CD4-positive, alpha-beta T cell (primary cell): ENCODE measurements around the gene ADCYAP1R1. TPM values are rescaled to one million over a fixed set of nuclear protein-coding genes. Genes with fewer than 3 reads are reported as not detected.

Experiments
- ATAC-seq: fragments of 200-7000 bp; cut with Tn5 transposase; one replicate; pipeline ENCODE4 v1.10.0; 2022; ENCODE audit warnings: mild to moderate bottlenecking; ENCODE audit not compliant: poor library complexity
- CTCF ChIA-PET: fragments of 350-600 bp; sonication (Branson Sonifier 250); formaldehyde crosslinking; loops from one replicate; lab custom pipeline; 2021; ENCODE audit warnings: antibody characterized with exemption, inconsistent platforms; lab: Charles Lee
- POLR2A ChIA-PET: fragments of 350-600 bp; sonication (Branson Sonifier 250); formaldehyde crosslinking; loops from one replicate; lab custom pipeline; 2021; ENCODE audit warnings: antibody characterized with exemption, inconsistent platforms; lab: Charles Lee
- DNase-seq, 14 experiments: peaks; one replicate each; pipeline ENCODE4 v3.0.0-alpha.2; 2013 to 2020; ENCODE audit warnings: mixed read lengths in 2 of 14
- H3K27ac ChIP-seq, 2 donors: one replicate each; pipeline versions ENCODE4 v1.5.1 to v1.7.0; 2013; ENCODE audit warnings: low read length in 2 of 2, low read depth in 1 of 2, mild to moderate bottlenecking in 1 of 2
- H3K27me3 ChIP-seq, 2 experiments: 1 replicate in 1 of 2; 2 replicates in 1 of 2; pipeline versions ENCODE4 v1.6.1 to v1.7.0; 2013; ENCODE audit warnings: low read length in 2 of 2, control low read depth in 1 of 2, mild to moderate bottlenecking in 1 of 2, moderate library complexity in 1 of 2; ENCODE audit not compliant: insufficient read depth in 2 of 2, control insufficient read depth in 1 of 2
- H3K36me3 ChIP-seq: one replicate; pipeline ENCODE4 v1.6.1; 2013; ENCODE audit warnings: low read length, control low read depth; ENCODE audit not compliant: insufficient read depth
- H3K4me1 ChIP-seq: one replicate; pipeline ENCODE4 v1.6.1; 2013; ENCODE audit warnings: low read length, control low read depth; ENCODE audit not compliant: insufficient read depth
- H3K4me3 ChIP-seq: one replicate; pipeline ENCODE4 v1.5.1; 2013; ENCODE audit warnings: mild to moderate bottlenecking, low read length, moderate library complexity
- H3K9me3 ChIP-seq, 2 experiments: 1 replicate in 1 of 2; 2 replicates in 1 of 2; pipeline versions ENCODE4 v1.6.1 to v1.7.0; 2013; ENCODE audit warnings: low read length in 2 of 2, mild to moderate bottlenecking in 2 of 2, control low read depth in 1 of 2, moderate library complexity in 1 of 2; ENCODE audit not compliant: control insufficient read depth in 1 of 2, insufficient read depth in 1 of 2
- H3K27ac Mint-ChIP-seq: one replicate; pipeline ENCODE4 v1.8.0; 2020; ENCODE audit warnings: mixed read lengths
- H3K27me3 Mint-ChIP-seq: one replicate; pipeline ENCODE4 v1.8.0; 2021; ENCODE audit warnings: mixed read lengths
- H3K36me3 Mint-ChIP-seq: one replicate; pipeline ENCODE4 v1.8.0; 2021; ENCODE audit warnings: low read depth, mixed read lengths
- H3K4me1 Mint-ChIP-seq: one replicate; pipeline ENCODE4 v1.8.0; 2021; ENCODE audit warnings: low read depth, mixed read lengths
- H3K4me3 Mint-ChIP-seq: one replicate; pipeline ENCODE4 v1.8.0; 2020; ENCODE audit warnings: mild to moderate bottlenecking, mixed read lengths
- H3K9me3 Mint-ChIP-seq: one replicate; pipeline ENCODE4 v1.8.0; 2020; ENCODE audit warnings: mixed read lengths
- CTCF ChIP-seq: fragments of 200-600 bp; IDR thresholded peaks from one replicate; pipeline ENCODE4 v1.8.0; 2022; ENCODE audit warnings: antibody characterized with exemption, mild to moderate bottlenecking
- intact Hi-C, 2 experiments: fragments of 100-400 bp; cut with DNase I in 1 of 2; cut with micrococcal nuclease in 1 of 2; formaldehyde crosslinking; loops; one replicate each; pipeline versions ENCODE4 v1.15.1 to v1.9.0; 2023 to 2025; cut with DNase I, micrococcal nuclease
- total RNA-seq, 174 experiments: library from RNA in 2 of 174; stranded (reverse) in 2 of 174; gene quantifications; one replicate each; pipeline ENCODE4 v1.2.3 and lab custom pipeline; 2021 to 2026

Gene ADCYAP1R1
- total RNA-seq, 2 experiments from 2014 or later, result not detected

DNA sequence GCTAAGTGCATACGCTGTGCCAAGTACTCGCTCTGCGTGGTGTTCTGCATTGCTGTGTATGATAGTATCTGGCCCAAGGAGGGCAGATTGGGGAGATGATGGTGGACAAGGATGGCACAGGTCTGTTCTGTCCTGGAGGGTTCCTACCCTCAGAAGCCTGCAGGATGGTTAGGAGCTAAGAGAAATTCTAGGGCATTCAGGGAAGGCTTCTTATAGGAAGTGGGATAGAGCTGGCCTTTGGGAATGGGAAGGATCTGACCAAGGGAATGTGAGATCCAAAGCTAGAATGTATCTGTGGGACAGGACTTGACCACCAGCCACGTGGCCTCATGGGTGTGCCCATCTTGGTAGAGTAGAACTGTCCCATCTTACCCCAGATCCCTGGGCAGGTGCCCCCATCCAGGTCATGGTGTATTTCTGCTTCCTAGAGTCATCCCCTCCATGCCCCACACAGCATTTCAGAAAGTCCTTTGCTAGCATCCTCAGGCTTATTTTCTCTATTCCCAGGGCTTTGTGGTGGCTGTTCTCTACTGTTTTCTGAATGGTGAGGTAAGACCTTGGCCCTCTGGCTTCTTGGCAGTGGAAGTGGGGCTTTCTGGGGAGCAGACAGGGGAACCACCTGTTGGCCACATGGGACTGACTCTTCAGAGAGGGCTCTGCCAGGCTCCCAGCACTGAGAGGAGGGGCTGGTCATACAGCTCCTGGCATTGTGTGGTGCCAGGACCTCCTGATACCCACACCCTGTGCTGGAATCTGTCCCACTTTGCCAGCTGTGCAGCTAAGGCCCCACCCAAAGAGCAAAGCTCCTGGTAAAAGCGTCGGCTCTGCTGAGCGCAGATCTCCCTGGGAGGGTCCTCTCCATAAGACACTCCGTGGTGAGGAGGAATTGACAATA lies 52.5 kb downstream of the ADCYAP1R1 start:
- Histone ChIP-seq H3K36me3 (no peaks in the 10 kb centered on the region), H3K9me3 (peaks cover 0 to 14% of the 10 kb centered on the region in 2 experiments), H3K4me3 (no peak overlapping the region), H3K4me1 (no peaks in the 10 kb centered on the region), H3K27me3 (no peaks in the 10 kb centered on the region), H3K27ac (no peak overlapping the region)
- POLR2A ChIA-PET, result no interaction called here
- H3K27ac Mint-ChIP-seq, result no peak overlapping the region
- intact Hi-C loops, result no loop called here
- no peaks in the 10 kb centered on the region for H3K27me3 Mint-ChIP-seq
- no peak overlapping the region for H3K4me3 Mint-ChIP-seq
- H3K9me3 Mint-ChIP-seq, result no peaks in the 10 kb centered on the region
- no peak for DNase-seq
- no peaks in the 10 kb centered on the region for H3K4me1 Mint-ChIP-seq
- no peak for ATAC-seq
- CTCF ChIA-PET, result no interaction called here
- TF ChIP-seq CTCF, result no peak
- H3K36me3 Mint-ChIP-seq, result no peaks in the 10 kb centered on the region

GRCh38 chr7:31105256-31105950 lies 53.3 kb downstream of the ADCYAP1R1 start:
- H3K4me1 ChIP-seq, result no peaks in the 10 kb centered on the region
- intact Hi-C loops, result no loop called here
- no peaks in the 10 kb centered on the region for H3K27me3 ChIP-seq
- no peaks in the 10 kb centered on the region for H3K4me1 Mint-ChIP-seq
- ChIA-PET CTCF (no interaction called here), POLR2A (no interaction called here)
- H3K36me3 Mint-ChIP-seq, result no peaks in the 10 kb centered on the region
- no peak overlapping the region for H3K4me3 ChIP-seq
- no peak overlapping the region for H3K27ac Mint-ChIP-seq
- no peaks in the 10 kb centered on the region for H3K27me3 Mint-ChIP-seq
- no peaks in the 10 kb centered on the region for H3K36me3 ChIP-seq
- no peak overlapping the region for H3K4me3 Mint-ChIP-seq
- H3K27ac ChIP-seq, result no peak overlapping the region
- H3K9me3 ChIP-seq, result peaks cover 0 to 14% of the 10 kb centered on the region in 2 experiments
- no peak for ATAC-seq
- no peak for DNase-seq
- no peaks in the 10 kb centered on the region for H3K9me3 Mint-ChIP-seq
- TF ChIP-seq CTCF, result no peak

DNA sequence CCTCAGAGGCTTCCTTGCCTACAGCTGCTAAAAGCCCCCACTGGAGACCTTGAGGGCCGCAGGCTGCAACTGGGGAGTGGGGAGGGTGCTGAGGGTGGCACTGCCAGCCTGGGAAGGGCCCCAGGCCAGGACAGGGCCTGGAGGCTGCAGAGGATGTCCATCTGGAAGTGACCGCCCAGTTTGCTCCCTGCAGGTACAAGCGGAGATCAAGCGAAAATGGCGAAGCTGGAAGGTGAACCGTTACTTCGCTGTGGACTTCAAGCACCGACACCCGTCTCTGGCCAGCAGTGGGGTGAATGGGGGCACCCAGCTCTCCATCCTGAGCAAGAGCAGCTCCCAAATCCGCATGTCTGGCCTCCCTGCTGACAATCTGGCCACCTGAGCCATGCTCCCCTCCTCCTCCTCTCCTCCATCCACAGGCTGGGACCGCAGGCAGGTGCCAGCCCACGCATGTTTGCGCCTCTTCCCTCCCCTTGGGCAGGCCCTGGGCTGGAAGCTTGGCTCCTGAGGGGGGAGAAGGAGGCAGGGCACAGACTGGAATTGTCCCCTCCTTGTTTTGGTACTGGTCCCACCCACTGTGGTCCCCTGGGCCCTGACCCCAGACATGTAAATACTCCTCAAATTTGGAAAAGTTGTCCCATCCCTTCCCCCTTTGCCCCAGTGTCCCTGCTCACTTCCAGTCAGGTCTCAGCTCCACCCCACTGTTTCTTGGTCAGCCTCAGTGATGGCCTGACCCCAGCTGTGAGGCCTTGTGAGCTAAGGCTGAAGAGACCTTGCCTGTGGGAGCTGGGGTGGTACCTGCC lies 54.4 kb downstream of the ADCYAP1R1 start:
- H3K27me3 ChIP-seq, result no peaks in the 10 kb centered on the region
- H3K9me3 ChIP-seq, result peaks cover 0 to 11% of the 10 kb centered on the region in 2 experiments
- H3K4me1 ChIP-seq, result no peaks in the 10 kb centered on the region
- Mint-ChIP-seq H3K9me3 (no peaks in the 10 kb centered on the region), H3K4me3 (no peak overlapping the region), H3K27ac (no peak overlapping the region), H3K27me3 (no peaks in the 10 kb centered on the region), H3K36me3 (no peaks in the 10 kb centered on the region), H3K4me1 (no peaks in the 10 kb centered on the region)
- no peak overlapping the region for H3K4me3 ChIP-seq
- H3K36me3 ChIP-seq, result no peaks in the 10 kb centered on the region
- ChIA-PET POLR2A (no interaction called here), CTCF (no interaction called here)
- TF ChIP-seq CTCF, result no peak
- ATAC-seq, result no peak
- intact Hi-C loops, result no loop called here
- DNase-seq, result no peak
- H3K27ac ChIP-seq, result no peak overlapping the region
